Stimulated activated CD4-positive, alpha-beta T cell treated with anti-CD3 and anti-CD28 coated beads, Interleukin-4, amount 100 ng/mL, for 24 hours (primary cell): ENCODE results near the gene CADM3.

Experiments
- DNase-seq: peaks from one replicate; pipeline ENCODE4 v3.0.0-alpha.2; 2020

The CADM3 gene

DNA sequence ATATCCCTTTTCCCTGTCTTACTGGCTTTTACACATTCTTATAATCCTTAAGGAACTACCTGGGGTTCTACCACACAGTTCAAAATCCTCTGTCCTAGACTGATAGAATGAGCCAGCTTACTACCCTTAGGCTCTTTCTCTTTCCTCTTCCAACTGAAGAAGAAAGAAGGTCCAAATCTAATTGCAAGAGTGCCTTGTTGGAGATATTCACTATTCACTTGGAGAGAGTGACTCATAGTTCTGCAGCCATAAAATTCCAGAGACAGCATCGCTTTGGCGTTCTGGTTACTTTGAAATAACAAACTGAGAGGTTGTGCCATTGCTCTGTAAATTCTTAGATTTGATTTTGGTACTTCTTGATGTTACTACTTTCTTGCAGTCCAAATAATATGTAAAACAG is 4.2 kb downstream of the CADM3 start:
- no peak for DNase-seq

DNA sequence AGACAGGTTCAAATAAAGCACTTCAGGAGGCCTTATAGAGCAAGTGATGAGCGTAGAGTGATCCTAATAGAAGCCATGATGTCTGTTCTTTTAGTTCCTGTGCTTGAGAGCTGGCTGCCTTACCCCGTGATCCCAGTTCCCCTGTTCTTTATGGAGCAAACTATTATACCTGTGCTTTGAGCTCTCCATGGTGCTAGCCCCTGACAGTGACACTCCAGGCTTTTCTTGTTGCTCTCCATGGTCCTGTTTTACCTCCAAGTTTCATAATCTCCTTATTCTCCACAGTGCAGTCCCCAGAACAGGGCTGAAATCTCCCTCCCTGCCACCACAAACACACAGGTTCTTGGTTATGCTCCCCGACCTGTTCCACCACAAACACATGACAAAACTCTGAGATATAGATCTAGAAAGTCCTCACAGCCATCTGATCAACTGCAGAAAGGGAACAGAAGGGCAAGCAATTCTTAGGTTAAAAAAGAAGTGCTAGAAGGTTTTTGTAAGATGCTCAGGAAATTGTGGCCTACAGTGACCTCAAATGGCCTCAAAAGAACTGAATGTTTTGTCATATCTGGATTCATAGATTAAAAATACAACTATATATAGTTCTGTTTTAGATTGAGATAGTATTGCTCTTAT is 6.0 kb downstream of the CADM3 start:
- DNase-seq = no peak

DNA sequence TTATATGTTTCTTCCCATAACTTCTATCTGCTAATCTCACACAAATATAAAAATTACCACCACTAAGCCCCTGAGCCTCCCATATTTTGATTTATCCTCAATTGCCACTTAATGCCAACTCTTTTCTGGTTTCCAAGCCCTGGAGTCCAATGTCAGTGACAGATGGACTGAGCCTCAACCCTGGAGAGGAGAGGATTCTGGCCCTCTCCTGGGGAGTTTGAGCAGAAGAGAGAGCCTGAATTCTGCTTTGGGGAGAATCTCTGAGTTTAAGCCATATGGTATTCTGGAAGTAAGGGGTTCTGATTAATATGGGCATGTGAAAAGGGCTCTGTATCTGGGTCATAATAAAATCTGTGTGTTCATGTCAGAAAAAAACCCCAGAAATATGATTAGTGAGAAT is 8.5 kb downstream of the CADM3 start:
- no peak for DNase-seq

DNA sequence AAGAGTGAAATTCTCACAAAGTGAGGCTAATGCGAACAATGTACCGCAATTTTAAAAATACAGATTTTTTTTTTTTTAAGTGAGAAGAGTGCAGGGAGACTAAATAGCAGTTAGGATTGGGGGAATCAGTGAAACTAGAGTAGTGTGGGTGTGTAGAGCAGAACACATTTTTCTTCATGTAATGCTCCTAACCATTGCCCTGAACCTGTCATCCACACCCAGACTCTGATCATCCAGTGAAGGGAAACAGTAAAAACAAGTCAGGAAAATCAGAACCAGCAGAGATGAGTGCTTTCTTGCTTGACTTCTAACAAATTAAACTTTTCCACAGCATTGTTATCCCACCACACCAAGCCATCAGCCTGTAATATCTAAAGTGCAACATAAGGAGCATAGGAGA is 9.1 kb downstream of the CADM3 start:
- no peak for DNase-seq

DNA sequence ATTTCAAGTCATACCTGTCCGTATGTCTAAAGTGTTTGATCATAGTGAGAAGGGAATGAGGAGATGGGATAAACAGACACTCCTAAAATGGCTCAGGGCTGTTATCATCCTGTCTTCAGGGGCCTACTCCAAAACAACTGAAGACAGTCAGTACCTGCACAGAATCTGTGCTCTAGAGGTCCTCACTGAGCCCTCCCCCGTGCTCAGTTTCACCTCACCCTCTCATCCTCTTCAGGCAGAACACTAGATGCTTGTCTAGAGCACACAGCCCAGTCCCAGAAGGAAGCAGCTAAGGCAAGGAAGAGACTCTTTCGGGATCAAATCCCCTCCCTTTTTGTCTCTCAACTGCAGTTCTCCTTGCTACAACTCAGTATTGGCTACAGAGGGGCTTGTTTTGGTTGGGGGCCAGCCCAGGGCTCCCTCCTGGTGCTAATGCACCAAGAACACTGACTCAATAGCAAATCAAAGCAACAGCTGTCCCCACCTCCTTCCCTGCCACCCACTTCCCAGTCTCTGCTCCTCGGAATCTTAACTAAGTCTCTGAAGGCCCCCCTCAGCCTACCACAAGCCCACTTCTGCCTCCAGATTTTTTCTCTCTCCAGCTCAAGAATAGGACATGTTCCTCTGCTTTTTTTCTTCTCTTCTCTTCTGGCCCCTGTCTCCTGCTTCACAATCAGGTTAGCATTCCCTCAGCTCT is 10.1 kb downstream of the CADM3 start:
- DNase-seq = no peak

DNA sequence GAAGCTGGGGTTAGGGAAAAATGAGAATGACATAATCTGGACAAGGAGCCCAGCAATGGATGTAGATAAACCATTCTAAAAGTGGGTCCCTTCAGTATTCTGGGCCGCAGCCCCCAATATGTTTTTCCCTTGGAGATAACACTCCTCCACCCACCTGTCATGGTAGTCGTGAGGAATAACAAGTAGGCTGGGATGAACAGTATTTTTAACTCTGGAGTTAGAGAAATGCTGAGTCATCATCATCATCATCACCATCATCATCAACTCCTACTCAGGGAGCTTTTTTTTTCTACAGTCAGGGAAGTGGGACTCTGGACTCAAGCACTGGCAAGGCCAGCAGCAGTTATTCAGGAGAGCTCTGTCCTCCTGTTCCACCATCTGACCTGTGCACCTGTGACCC is 12.8 kb downstream of the CADM3 start:
- DNase-seq = no peak

DNA sequence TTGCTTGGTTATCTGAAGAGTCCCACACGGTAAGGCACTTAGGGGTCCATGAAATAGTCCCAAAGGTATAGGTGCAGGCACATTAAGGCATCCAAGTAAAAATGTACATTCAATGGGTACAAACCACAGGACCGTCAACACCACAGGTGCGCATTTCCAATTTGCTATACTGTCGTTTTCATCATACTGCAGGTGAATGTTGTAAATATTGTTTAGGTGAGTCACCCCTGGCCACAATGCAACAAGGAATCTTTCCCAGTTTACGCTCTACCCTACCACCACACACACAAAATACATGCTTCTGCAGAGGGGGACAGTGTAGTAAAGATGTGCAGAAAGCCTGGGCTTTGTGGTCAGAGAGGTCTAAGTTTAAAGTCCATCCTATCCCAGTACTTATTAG is 13.7 kb downstream of the CADM3 start:
- DNase-seq = no peak

DNA sequence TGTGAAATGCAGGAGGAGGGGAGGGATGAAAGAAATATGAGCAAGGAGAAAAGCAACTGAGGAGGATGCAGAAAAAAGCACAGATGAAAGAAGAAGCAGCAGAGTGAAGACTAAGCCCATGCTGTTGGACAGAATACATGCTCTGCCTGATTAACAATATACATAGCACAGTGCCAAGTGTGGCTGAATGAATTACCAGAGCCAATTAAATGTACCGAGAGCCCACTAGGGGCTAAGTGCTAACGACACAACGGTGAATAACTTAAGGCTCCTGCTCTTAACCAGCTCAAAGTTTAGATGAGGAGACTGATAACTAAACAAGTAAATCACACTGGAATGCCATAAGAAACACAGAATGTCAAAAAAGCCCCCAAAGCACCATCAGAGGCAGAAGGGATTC is 15.6 kb downstream of the CADM3 start:
- DNase-seq = no peak

DNA sequence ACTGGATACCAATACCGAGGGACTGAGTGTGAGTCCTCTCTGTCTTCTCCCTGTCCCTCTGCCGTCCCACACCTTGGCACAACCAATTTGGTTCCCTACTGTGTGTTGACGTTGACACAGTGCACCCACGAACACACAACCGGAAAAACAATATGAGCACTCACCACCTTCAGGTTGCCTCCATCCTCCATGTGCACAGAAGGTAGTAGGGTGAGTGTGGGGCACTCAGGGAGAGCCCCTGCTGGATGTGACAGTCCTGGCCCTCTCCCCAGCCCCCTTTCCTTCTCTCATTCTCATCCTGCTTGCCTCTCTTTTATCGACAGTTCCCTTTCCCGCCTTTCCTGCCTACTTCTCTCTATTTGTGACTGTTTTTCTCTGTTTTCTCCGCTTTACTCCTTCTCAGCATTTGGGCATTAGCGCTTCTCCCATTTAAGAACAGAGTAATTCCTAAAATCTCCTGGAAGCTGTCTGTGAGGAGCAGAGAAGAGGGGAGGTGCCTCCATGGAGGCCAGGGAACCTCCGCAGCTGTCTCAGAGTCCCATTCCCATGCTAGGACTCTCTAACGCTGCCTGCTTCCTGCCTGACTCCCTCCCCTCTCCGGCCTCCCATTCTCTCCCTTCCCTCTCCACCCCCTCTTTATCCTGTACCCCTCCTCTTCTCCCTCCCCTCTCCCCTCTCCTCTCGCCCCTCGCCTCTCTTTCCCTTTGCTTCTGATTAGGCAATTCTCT is 16.4 kb downstream of the CADM3 start:
- no peak for DNase-seq

DNA sequence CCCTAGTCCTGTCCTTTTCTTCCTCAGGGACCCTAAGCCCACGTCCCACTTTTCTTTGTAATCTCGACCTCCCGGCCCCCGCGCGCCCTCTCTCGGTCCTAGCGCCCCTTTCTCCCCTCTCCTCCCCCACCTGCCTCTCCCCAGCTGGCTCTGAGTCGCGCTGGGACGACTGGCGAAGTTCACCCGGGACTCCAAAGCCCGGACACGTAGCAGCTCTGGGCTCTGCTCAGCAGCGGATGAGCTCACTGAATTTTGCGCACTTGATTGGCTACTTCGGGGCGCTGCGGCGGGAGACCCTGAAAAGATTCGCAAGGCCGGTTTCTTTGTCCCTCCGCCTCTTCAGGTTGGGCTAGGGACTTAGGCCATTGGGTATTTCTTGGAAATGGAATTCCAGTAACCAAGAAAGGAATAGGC is 17.0 kb downstream of the CADM3 start:
- DNase-seq = no peak

DNA sequence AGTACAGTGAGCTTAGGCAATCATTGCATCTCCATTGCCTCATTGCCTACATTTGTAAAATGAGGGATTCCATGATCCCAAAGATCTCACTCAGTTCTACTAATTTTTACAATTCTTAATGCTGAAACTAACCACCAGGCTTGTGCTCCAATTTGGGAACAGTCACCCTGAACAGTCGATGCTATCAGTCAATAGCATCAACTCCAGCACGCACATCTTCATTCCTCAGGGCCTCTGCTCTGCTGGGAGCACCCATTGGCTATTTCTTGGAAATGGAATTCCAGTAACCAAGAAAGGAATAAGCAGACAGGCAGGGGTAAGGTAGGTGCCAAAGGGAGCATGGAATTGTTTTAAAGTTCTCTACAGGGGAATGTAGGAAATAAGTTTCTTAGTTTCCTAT is 19.0 kb downstream of the CADM3 start:
- DNase-seq = no peak

DNA sequence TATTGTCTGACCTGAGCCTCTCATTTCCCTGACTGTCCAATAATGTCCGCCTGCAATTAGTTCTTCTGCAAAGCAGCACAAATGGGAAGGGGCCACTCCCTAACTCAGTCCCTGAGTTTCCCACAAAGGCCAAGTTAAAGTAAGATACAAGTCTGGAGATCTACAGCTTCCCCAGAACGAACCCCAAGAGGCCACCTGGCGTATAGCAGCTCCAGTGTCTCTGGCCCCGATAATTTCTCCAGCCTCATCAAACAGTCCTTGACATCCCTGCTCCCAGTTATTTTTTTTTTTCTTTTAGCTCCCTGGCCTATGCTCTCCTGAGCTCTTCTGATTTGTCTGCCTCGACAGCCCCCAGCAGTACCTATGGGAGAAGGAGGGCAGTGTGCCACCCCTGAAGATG is 25.1 kb downstream of the CADM3 start:
- DNase-seq = no peak

DNA sequence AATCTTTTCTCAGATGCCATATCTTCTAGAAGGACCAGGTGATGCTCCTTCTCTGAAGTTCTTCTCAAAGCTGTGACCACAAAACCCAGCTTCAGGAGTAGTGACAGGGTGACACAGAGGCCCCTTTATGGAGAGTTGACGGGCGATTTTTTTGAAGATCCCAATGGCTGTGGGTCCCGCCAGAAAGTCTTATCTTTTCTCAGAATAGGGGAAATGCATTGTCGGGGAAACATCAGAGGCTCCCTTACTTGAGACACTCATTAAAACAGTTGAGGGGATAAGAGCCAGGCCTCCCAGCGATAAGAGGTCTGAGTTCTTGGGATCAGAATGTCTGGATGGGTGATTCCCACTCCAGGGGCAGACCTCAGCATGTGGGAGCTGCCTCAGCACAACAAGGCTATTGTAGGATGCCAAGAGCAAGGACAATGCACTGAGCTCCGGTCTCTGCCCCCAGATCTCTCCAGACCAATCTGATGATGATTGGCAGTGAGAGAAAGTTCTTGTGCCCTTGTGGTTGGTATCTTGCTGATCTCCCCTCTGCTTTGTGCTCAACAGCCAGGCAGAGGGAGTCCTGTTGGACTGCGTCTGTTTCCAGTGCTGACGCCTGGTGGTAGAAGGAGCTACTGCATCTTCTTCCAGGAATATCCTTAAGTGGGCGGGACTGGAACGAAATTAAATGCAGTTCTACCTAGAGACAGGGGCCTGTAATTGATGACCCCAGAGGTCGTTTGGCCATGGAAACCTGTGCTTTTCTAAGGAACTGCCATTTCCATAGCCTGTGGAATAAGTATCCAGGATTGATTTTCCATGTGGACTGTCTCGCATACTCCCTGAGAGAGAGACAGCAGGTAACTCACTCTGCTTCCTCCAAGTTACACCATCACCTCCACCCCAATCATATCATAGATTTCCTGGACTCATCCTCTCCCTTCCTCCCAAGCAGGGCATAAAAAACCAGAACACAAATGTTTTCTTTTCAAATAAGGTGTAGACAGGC is 26.4 kb downstream of the CADM3 start:
- DNase-seq = peak; percentile 52

DNA sequence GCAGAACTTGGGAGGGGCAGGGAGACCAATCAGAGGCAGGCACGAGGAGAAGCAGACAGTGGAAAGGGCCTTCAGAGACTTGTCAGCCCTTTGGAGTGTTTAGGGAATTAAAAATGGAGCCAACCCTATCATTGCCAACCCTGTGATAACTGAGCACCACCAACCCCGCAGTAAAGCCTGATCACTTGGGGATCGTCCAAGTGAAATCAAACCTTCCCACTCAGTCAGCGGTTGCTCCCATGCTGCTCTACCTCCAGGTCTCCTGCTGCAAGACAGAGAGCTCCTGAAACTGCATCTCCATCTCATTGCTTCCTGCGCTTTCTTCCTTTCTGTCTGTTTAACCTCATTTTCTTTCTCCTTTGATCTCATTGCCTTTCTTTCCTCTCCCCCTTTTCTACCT is 28.5 kb downstream of the CADM3 start:
- no peak for DNase-seq

DNA sequence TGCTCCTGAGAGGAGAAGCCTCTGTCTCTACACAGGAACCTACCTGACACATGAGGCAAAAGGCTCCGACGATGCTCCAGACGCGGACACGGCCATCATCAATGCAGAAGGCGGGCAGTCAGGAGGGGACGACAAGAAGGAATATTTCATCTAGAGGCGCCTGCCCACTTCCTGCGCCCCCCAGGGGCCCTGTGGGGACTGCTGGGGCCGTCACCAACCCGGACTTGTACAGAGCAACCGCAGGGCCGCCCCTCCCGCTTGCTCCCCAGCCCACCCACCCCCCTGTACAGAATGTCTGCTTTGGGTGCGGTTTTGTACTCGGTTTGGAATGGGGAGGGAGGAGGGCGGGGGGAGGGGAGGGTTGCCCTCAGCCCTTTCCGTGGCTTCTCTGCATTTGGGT is 29.4 kb downstream of the CADM3 start:
- no peak for DNase-seq

DNA sequence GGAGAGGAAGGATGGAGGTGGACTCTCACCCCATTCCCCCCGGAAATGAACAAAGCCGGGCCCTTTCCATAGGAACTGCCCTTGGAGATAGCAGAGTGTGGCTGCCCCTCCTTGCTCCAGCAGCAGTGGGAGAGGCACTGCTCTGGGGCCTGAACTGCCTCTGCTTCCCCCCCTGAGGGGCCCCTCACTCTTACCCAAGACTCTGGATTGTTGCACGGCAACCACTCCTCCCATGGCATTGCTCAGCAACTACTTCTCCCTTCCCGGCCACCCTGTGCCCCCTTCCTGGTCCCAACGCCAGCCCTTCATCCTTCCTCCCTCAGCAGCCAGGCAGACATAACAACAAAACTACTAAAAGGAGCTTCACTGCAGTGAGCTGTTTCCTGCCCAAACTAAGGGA is 30.2 kb downstream of the CADM3 start:
- no peak for DNase-seq

DNA sequence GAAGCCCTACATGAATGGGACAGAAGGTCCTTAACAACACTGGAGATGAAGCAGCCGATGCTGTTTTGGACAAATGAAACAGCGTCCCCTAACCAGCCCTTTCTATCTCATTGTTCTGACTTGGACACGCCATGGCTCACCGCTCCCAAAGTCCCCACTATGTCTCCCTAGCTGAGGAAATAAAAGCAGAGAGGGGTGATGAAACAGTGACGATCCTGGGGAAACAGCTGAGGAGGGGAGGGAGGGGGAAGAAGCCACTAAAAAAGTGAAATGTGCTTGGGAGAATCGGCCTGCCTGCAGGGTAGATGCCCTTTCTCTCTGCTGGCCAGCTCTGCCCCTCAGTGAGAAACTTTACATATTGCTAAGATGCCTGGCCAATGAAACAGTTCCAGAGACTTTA is 32.2 kb downstream of the CADM3 start:
- no peak for DNase-seq

DNA sequence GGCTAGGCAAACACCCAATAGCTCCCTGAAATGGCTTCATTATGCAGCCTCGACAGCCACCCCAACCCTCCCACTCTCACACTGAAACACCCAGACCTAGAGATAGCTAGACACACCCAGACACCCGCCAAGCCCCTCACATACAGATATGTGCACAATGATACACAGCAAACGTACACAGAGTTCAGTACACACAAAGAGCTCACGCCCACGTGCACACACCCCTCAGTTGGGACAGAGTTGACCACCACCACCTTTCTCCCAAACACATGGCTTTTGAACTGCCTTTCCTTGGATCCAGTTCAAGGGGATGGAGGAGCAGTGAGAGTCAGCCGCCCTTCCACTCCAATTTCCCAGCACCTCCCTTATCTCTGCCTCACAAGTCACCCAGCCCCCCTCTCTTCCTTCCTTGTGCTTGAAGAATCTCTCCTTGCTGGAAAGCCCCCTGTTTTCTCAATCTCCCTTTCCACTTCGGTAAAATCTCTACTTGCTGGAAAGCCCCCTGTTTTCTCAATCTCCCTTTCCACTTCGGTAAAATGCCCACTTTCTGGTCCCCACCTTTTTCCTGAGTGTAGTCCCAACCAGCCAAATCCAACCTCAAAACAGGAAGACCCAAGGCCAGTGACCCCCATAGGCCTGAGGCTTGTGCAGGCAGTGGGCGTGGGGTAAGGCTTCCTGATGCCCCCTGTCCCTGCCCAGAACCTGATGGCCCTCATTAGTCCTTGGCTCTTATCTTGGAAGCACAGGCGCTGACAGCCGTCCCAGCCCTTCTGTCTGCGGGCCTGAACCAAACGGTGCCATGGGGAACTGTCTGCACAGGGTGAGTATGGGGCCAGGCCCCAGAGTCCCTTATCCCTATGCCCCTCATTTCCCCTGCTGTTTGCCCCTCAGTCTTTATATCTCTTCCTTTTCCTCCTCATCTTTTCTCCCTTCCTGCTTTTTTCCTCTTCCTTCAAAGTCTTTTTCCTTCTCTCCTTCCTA is 33.0 kb downstream of the CADM3 start, which contains the start of gene ACKR1:
ACKR1 (plus strand) TSS at position 715 of the 981 bp plus-strand sequence; CDS start at position 800, 85 bp downstream.
- no peak for DNase-seq

DNA sequence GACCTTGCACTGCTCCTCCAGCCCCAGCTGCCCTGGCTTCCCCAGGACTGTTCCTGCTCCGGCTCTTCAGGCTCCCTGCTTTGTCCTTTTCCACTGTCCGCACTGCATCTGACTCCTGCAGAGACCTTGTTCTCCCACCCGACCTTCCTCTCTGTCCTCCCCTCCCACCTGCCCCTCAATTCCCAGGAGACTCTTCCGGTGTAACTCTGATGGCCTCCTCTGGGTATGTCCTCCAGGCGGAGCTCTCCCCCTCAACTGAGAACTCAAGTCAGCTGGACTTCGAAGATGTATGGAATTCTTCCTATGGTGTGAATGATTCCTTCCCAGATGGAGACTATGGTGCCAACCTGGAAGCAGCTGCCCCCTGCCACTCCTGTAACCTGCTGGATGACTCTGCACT is 33.8 kb downstream of the CADM3 start:
- no peak for DNase-seq

DNA sequence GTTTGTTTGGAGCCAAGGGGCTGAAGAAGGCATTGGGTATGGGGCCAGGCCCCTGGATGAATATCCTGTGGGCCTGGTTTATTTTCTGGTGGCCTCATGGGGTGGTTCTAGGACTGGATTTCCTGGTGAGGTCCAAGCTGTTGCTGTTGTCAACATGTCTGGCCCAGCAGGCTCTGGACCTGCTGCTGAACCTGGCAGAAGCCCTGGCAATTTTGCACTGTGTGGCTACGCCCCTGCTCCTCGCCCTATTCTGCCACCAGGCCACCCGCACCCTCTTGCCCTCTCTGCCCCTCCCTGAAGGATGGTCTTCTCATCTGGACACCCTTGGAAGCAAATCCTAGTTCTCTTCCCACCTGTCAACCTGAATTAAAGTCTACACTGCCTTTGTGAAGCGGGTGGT is 34.7 kb downstream of the CADM3 start:
- no peak for DNase-seq

DNA sequence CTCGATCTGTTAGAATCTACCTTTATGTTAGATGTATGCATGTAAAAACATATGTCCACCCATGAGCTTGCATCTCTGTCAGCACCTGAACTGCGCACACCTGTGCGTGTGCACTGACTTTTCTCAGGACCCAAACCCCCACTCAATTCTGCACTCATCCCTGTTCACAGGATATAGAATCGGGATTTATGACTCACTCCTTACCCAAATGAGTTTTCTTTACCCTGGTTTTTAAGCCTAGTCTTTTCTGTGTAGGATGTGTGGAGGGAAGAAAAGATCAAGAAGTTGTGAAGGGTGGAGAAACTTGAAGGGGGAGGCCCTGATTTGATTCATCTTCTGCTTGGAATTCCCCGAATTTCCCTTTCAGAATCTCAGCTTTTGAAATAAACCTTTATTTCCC is 35.7 kb downstream of the CADM3 start:
- no peak for DNase-seq

DNA sequence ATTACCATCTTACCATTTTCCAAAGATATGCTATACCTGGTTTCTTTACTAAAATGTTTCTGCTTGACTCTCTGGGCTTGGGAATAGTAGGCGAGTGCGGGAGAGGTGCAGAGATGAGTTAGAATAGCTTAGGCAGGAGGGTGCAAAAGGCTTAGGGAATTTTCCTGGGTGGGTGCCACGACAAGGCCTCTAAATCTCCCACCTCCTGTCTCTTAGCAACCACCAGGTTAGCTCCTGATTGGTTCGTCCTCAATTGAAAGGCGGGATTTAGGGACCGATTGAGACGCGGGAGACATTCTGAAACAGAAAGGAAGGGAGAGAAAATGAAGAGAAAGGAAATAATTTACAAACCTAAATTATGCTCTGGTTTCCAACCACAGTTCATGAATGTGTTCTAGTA is 36.4 kb downstream of the CADM3 start:
- DNase-seq = no peak
